Panc1 (cell line): Measurements from ENCODE around the gene ATP5IF1. TPM values are rescaled to one million over a fixed set of nuclear protein-coding genes. Genes with fewer than 3 reads are reported as not detected.
A peak's percentile ranks its signal among the peaks of the same experiment; 100 is the strongest.

Experiments used
- ATAC-seq: fragments of 200-7000 bp; cut with Tn5 transposase; 2 replicates; pipeline ENCODE4 v1.9.1; 2020; ENCODE audit warnings: mild to moderate bottlenecking, moderate library complexity
- BruUV-seq: library from RNA; stranded (reverse); fragments of 400-500 nt; replicated peaks from 2 replicates; lab custom pipeline; 2021; lab: Mats Ljungman, UMichigan
- CTCF ChIA-PET: fragments of 300-600 bp; sonication (Branson Sonifier 250); formaldehyde crosslinking; loops from one replicate; lab custom pipeline; 2022; ENCODE audit warnings: antibody characterized with exemption; lab: Charles Lee
- POLR2A ChIA-PET: fragments of 300-600 bp; sonication (Branson Sonifier 250); formaldehyde crosslinking; loops from one replicate; lab custom pipeline; 2022; ENCODE audit warnings: antibody characterized with exemption; lab: Charles Lee
- DNase-seq: peaks from one replicate; pipeline ENCODE4 v3.0.0-alpha.2; 2010; ENCODE audit warnings: low read depth, low spot score
- H3K27ac ChIP-seq: 2 replicates; pipeline ENCODE4 v1.5.1; 2011; ENCODE audit warnings: mild to moderate bottlenecking, low read length, inconsistent platforms
- H3K27me3 ChIP-seq: fragments of 200-500 bp; sonication (Bioruptor generic); 2 replicates; pipeline ENCODE4 v1.6.0; 2014; ENCODE audit warnings: low read length, inconsistent platforms; ENCODE audit not compliant: control insufficient read depth, insufficient read depth
- H3K36me3 ChIP-seq: fragments of 200-500 bp; sonication (Bioruptor generic); 2 replicates; pipeline ENCODE4 v1.5.1; 2014; ENCODE audit warnings: inconsistent platforms, mild to moderate bottlenecking, low read length, moderate library complexity; ENCODE audit not compliant: control insufficient read depth, insufficient read depth
- H3K4me1 ChIP-seq: 2 replicates; pipeline ENCODE4 v1.5.1; 2011; ENCODE audit warnings: inconsistent platforms, mild to moderate bottlenecking, low read length, moderate library complexity; ENCODE audit not compliant: control insufficient read depth, insufficient read depth
- H3K4me3 ChIP-seq, 2 experiments: 2 replicates each; pipeline ENCODE4 v1.5.1; 2011 to 2012; ENCODE audit warnings: low read depth in 2 of 2, low read length in 2 of 2, mild to moderate bottlenecking in 2 of 2, inconsistent platforms in 1 of 2, moderate library complexity in 1 of 2
- H3K9me3 ChIP-seq: fragments of 200-500 bp; sonication (Bioruptor generic); 2 replicates; pipeline ENCODE4 v1.5.1; 2014; ENCODE audit warnings: low read depth, mild to moderate bottlenecking, inconsistent platforms, low read length, moderate library complexity; ENCODE audit not compliant: control insufficient read depth, insufficient read depth
- POLR2AphosphoS5 ChIP-seq: IDR thresholded peaks from 2 replicates; pipeline ENCODE4 v1.6.1; 2012; ENCODE audit warnings: mild to moderate bottlenecking, low read depth, low read length, moderate library complexity
- REST ChIP-seq, 2 experiments: IDR thresholded peaks; 2 replicates each; pipeline ENCODE4 v1.6.1; 2011 to 2012; ENCODE audit warnings: low read depth in 2 of 2, control low read depth in 1 of 2, low read length in 1 of 2, mild to moderate bottlenecking in 1 of 2, moderate library complexity in 1 of 2; ENCODE audit not compliant: insufficient read depth in 1 of 2
- SIN3A ChIP-seq: IDR thresholded peaks from 2 replicates; pipeline ENCODE4 v1.6.1; 2012; ENCODE audit warnings: low read depth, mild to moderate bottlenecking, low read length, moderate library complexity, borderline replicate concordance; ENCODE audit not compliant: insufficient read depth
- TCF7L2 ChIP-seq: IDR thresholded peaks from 2 replicates; pipeline ENCODE4 v1.6.1; 2011; ENCODE audit warnings: mild to moderate bottlenecking, low read depth, low read length, inconsistent platforms
- in situ Hi-C: cut with HindIII; loops from 2 replicates; pipeline ENCODE4 v1.10.0; 2016; ENCODE audit warnings: low sequenced_read_pairs, low pct_unique_long_range_greater_than_20kb
- intact Hi-C: fragments of 100-400 bp; cut with micrococcal nuclease; formaldehyde crosslinking; loops from one replicate; pipeline ENCODE4 v1.10.0; 2022; ENCODE audit not compliant: unreplicated experiment
- total RNA-seq: library from RNA; stranded (reverse); gene quantifications from one replicate; pipeline ENCODE4 v1.2.1, GENCODE V29; 2021; ENCODE audit not compliant: unreplicated experiment
- TF ChIP-seq, protein P1 (sequence below): fragments of 450-650 bp; IDR thresholded peaks from 2 replicates; pipeline ENCODE4 v1.5.1; 2017; ENCODE audit warnings: mild to moderate bottlenecking

Gene ATP5IF1
- total RNA-seq, 1 experiment from 2014 or later: 94.5 TPM

- intact Hi-C loops (no loop called here), in situ Hi-C loops (loop anchor here (10.0 kb wide), 1 partner anchor 87 kb away; no protein-coding TSS in a partner anchor)
- DNase-seq (no peak), ATAC-seq (no peak)
- no peaks in the 10 kb centered on the region for H3K9me3 ChIP-seq
- peaks cover 20% of the 10 kb centered on the region for H3K4me1 ChIP-seq
- ChIA-PET CTCF (interaction anchor here (1.4 kb wide), 1 partner anchor 9 kb away, joined by 10 read pairs; no protein-coding TSS in a partner anchor), POLR2A (interaction anchor here (0.6 kb wide), 1 partner anchor 82 kb away, joined by 3 read pairs; no protein-coding TSS in a partner anchor)
- TF ChIP-seq SIN3A (no peak), TCF7L2 (no peak), REST (IDR thresholded peaks at IDR 0.05; ENCODE audit: insufficient read depth in 1 of 2, low read depth in 2 of 2, low read length in 1 of 2) (no peak)
- TF ChIP-seq, protein P1, sequence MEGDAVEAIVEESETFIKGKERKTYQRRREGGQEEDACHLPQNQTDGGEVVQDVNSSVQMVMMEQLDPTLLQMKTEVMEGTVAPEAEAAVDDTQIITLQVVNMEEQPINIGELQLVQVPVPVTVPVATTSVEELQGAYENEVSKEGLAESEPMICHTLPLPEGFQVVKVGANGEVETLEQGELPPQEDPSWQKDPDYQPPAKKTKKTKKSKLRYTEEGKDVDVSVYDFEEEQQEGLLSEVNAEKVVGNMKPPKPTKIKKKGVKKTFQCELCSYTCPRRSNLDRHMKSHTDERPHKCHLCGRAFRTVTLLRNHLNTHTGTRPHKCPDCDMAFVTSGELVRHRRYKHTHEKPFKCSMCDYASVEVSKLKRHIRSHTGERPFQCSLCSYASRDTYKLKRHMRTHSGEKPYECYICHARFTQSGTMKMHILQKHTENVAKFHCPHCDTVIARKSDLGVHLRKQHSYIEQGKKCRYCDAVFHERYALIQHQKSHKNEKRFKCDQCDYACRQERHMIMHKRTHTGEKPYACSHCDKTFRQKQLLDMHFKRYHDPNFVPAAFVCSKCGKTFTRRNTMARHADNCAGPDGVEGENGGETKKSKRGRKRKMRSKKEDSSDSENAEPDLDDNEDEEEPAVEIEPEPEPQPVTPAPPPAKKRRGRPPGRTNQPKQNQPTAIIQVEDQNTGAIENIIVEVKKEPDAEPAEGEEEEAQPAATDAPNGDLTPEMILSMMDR: no peak
- H3K27me3 ChIP-seq: no peaks in the 10 kb centered on the region
- H3K36me3 ChIP-seq: no peaks in the 10 kb centered on the region
- H3K27ac ChIP-seq: peak overlapping the region; percentile 88; the same call in 1 of the 2 replicates
- H3K4me3 ChIP-seq: no peak overlapping the region
- BruUV-seq: no TSS peak
Measured at GRCh38 chr1:28257736-28258135, 21.8 kb downstream of the ATP5IF1 start.

DNA sequence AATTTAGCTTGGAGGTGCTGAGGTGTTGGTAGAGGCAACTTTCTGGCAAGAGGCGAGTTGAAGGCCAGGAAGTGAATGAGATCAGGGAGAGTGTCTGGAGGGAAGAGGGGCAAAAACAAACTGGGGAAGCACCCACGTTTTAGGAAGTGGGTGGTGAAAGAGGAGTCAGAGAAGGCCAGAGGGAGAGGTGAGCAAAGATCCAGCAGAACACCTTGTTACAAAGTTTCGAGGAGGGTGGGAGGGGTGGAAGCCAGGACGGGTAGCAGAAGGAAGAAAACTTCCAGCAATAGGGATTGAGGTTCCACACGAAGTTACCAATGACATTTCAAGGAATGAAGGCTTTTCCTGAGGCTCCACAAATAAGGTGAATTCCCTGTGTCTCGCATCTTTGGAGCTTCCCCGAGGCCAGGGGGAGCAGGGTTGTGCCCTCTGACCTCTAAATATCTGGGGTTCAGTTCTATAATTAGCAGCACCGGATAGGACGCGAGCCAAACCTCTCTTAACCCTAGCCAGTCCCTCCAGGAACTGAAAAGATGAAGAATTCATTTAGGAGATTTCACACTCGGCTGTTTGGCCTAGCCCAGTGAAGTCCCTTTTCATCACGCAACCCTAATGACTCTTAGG lies 22.8 kb downstream of the ATP5IF1 start:
- ChIA-PET POLR2A (interaction anchor here (0.5 to 0.6 kb wide), 5 partner anchors 16 to 318 kb away, joined by 3 to 7 read pairs (median 3); no protein-coding TSS in a partner anchor), CTCF (interaction anchor here (1.4 kb wide), 1 partner anchor 10 kb away, joined by 10 read pairs; no protein-coding TSS in a partner anchor)
- intact Hi-C loops (no loop called here), in situ Hi-C loops (loop anchor here (10.0 kb wide), 1 partner anchor 86 kb away; no protein-coding TSS in a partner anchor)
- TF ChIP-seq REST (IDR thresholded peaks at IDR 0.05; ENCODE audit: insufficient read depth in 1 of 2, low read depth in 2 of 2, low read length in 1 of 2) (no peak), TCF7L2 (no peak), POLR2AphosphoS5 (no peak), SIN3A (no peak)
- TF ChIP-seq, protein P1: no peak
- Histone ChIP-seq H3K27me3 (no peaks in the 10 kb centered on the region), H3K4me1 (peaks cover 26% of the 10 kb centered on the region), H3K9me3 (no peaks in the 10 kb centered on the region), H3K4me3 (peak overlapping the region; percentile 80 to 98), H3K27ac (peak overlapping the region; percentile 88), H3K36me3 (no peaks in the 10 kb centered on the region)
- TSS peak; percentile 92 for BruUV-seq
- DNase-seq (no peak), ATAC-seq (peak; percentile 24; the same call in 1 of the 2 replicates)
